ENCODE measurements around the gene ANKS1B. TPM values are rescaled to one million over a fixed set of nuclear protein-coding genes. Genes with fewer than 3 reads are reported as not detected.
"Not testable (repeated sequence)": the region's sequence is repeated elsewhere in the genome, so short reads cannot be mapped to it uniquely, and the experiment has no call there.

Gene ANKS1B
- total RNA-seq, 1 donor from 2014 or later, result 10.6 TPM

DNA sequence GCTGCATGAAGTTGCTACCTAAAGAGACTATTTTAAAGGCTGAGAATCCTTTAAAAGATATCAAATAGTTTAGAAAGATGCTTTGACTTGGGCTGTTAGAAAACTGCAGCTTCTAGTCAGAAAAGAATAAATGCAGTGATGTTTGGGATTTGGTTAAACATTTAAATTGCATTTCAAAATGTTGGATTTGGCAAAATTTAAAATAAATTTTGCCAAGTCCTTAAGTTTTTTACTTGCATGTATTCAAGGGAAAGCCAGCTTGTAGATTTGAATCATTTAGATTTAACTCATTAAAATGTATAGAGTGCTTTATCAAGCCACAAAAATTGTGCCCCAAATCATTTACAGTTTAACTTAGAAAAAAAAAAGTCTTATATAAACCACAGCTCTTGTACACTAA is 109.7 kb downstream of the ANKS1B start:
- DNase-seq (ENCODE audit: low spot score), result no peak

- no peak for DNase-seq (ENCODE audit: low spot score)
Observed at GRCh38 chr12:99870085-99870484, 114.7 kb downstream of the ANKS1B start.

GRCh38 chr12:99861731-99862130 is 123.0 kb downstream of the ANKS1B start:
- no peak for DNase-seq (ENCODE audit: low spot score)

DNA sequence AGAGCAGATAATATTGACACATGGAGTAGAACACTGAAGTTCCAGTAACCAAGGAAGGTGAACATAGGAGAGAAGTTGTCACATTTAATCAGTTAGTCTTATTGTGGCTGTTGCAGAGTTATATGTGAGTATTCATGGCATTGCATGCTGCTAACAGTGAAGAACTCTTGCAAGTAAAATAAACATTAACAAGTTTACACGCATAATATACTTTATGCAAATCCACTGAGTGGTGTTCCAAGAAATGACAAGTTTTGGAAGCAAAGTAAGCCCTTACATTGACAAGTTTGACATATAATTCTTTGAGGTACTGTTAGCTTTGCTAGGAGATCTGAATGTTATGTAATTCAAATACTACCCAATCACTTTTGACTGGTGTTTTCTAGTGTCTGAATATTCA is 125.6 kb downstream of the ANKS1B start:
- DNase-seq (ENCODE audit: low spot score), result no peak

GRCh38 chr12:99852666-99853065 is 132.1 kb downstream of the ANKS1B start:
- DNase-seq (ENCODE audit: low spot score), result no peak

DNA sequence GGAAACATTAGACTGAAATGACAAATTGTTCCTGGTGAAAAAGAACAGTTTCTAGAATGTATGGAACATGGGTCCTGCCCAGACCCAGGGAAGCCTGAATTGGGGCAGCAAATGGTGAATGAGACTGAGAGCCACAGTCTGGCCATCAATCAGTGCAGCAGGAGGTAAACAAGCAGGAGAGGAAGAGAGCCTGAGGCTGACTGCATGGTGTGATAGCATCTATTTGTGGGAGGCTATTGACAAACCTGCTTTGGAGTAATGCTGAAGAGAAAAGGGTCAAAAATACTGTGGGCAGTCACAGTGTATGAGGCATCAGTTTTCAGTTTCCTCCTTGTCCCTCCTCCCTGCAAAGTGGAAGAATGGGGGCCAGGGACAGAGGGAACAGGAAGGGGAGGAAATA is 136.8 kb downstream of the ANKS1B start:
- no peak for DNase-seq (ENCODE audit: low spot score)

DNA sequence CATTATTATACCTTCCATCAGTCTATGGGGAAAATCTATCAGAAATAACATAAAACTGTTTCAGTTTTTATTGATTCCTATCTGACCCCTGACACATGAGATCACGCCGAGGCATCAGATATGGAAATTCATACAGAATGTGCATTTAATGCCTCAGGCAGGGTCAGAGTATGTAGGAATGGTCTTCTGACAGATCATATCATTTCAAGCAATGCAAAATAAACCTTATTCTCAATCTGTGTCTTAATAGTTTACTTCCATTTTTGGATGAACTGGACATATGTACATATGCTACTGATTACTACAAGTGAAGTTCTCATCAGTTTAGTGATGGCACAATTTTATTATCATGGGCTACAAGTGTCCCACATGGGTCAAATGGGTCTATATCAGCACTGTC is 150.0 kb downstream of the ANKS1B start:
- no peak for DNase-seq (ENCODE audit: low spot score)

DNA sequence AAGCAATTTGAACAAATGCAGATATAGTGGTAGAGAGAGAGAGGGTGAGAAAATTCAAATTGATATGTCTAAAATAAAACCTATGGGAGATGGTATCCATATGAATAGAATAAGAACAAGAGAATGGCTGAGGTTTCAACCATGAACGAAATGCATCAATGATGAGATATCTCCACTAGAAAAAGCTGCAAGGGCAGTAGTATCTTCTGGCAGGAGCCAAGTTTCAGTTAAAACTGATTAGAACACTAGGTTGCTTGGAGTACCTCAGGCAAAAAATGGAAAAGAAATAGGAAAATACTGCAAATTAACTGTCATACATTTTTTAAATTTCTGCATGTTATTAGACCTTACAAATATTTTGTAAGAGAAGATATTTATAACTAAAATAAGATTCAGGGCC is 151.3 kb downstream of the ANKS1B start:
- no peak for DNase-seq (ENCODE audit: low spot score)

DNA sequence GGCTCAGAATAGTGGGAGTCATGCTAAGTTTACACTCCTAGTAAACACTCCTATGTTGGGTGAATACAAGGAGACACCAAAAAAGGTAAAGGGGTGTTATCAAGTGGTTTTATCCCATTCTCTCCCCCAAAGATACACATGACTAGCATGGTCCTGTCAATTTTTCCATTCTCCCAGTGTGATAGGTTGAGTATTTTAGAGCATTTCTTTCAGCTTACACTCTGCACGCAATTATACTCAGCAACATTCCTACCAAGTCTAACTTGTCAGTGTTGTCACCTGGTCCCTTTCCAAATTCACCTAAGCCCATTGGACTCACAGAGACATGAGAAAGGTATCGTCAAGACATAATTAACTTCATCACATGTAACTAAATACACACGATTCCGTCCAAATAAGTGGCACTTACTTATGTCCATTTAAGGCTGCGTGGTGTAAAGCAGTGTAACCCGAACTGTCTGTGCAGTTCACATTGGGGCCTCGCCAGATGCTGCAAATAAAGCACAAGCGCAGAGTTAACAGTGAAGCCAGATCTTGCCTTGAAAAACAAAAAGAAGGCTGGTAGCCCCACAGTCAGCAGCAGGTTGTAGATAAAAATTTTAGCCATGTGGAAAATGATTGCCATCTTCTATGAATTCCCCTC is 159.7 kb downstream of the ANKS1B start:
- no peak for DNase-seq (ENCODE audit: low spot score)

- no peak for DNase-seq (ENCODE audit: low spot score)
Observed at GRCh38 chr12:99822273-99822672, 162.5 kb downstream of the ANKS1B start.

DNA sequence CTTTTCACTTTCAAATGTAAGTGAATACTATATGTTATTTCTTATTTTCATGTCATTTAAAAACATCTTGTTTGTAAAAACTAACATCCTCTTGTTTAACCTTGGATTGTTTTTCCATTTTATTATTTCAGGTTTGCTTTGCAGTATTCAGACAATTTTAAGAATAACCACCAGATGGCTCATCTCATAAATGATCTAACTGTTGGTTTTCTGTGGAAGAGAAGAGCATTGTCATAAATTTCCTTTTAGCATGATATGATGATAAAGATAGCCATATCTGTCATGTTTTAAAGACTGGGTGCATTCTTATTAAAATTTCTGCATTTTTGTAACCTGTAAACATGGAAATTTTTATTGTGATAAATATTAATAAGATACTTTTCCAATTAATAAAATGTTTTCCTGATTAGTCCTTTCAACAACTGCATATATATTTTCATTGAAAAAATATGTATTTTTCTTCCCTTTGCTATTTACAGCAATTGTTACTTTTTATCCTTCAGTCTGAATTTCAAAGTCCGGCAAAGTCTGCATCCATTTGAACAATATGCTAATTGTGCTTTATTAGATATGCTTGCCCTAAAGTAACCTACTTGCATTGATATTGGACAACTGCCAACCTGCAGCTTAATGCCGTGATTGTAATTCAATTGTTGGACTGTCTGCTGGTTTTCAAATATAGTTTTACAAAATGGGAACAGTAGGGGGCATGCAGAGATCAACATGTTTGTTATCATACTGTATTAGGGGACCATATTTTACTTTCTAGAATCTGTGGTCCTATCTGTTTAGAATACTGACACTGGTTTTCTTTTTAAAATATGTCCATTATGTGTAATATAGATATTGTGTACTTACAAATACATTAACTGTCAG is 173.8 kb downstream of the ANKS1B start:
- peak; percentile 52 for DNase-seq (ENCODE audit: low spot score)

DNA sequence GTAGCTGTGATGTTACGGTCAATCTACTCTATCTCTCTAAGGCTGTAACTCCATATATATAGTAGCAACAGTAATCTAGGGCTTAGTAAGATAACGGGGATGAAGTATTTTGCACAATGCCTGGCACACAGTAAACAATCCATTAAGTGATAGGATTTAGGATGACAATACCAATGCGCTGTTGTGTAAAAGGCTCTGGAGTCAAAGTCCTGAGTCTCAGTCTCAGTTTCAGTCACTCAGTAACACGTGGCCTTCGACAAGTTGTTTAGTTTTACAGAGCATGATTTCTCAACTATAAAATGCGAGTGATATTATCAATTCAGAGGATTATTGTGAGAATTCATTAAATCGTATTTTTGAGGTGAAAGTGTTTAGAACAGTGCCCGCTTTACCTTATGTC is 174.8 kb downstream of the ANKS1B start:
- DNase-seq (ENCODE audit: low spot score), result no peak

GRCh38 chr12:99806304-99806703 is 178.4 kb downstream of the ANKS1B start:
- DNase-seq (ENCODE audit: low spot score), result no peak

GRCh38 chr12:99804715-99805114 is 180.0 kb downstream of the ANKS1B start:
- no peak for DNase-seq (ENCODE audit: low spot score)

DNA sequence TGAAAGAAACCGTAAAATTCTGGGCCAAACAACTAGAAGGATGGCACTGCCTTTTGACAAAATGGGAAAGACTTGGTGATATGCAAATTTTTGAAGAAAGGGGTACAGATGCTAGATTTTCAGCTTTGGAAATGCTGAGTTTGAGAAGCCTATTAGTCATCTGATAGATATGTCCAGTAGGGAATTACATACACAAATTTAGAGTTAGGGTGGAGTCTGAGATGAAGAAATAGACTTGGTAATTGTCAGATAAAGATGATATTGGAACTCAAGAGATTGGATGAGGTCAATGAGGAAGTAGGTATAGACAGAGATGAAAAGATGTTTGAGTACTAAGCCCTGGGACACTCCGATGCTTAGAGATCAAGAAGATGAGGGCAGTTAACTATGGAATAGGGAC is 184.1 kb downstream of the ANKS1B start:
- no peak for DNase-seq (ENCODE audit: low spot score)

GRCh38 chr12:99797931-99798330 is 186.8 kb downstream of the ANKS1B start:
- DNase-seq (ENCODE audit: low spot score), result not testable (repeated sequence)

GRCh38 chr12:99783421-99783820 is 201.3 kb downstream of the ANKS1B start:
- DNase-seq (ENCODE audit: low spot score), result no peak

- no peak for DNase-seq (ENCODE audit: low spot score)
Observed at GRCh38 chr12:99772274-99772673, 212.5 kb downstream of the ANKS1B start.

DNA sequence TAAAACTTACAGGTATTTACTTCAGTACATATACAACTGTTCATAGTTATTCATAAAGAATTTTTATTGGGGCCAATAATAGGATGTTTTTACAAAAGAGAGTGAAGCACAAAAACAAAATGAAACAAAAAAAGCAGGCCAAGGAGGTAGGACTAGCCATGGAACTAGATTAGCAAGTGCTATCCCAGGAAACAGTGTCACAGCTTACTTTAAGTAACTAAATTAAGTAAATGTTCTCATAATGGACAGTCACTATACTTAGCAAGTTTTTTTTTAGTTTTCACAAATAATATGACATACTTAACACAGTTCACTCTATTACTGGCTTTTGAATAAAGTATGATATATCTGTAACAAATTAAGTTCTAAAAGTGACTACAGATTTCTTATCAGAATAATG is 213.1 kb downstream of the ANKS1B start:
- DNase-seq (ENCODE audit: low spot score), result no peak

GRCh38 chr12:99769396-99769980 is 215.2 kb downstream of the ANKS1B start:
- no peak for DNase-seq (ENCODE audit: low spot score)

DNA sequence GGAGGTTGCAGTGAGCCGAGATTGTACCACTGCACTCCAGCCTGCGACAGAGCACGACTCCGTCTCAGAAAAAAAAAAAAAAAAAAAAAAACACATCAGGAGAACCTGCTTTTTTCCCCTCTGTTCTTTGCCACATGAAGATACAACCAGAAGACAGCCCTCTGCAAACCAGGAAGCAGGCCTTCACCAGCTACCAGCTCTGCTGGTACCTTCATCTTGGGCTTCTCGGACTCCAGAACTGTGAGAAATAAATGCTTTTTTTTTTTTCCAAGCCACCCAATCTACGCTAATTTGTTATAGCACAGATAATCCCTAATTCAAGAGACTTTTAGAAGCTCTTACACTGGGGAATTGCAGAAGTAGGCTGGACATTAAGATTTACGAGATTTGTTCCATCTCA is 216.0 kb downstream of the ANKS1B start:
- no peak for DNase-seq (ENCODE audit: low spot score)

- no peak for DNase-seq (ENCODE audit: low spot score)
Observed at GRCh38 chr12:99767809-99768208, 216.9 kb downstream of the ANKS1B start.

GRCh38 chr12:99766408-99766807 is 218.3 kb downstream of the ANKS1B start:
- no peak for DNase-seq (ENCODE audit: low spot score)
